GM20431 (cell line): Measurements from ENCODE around the gene FAM120A.

ENCODE experiments used
- in situ Hi-C: fragments of 300-500 bp; cut with MseI, MboI; formaldehyde crosslinking; loops from one replicate; pipeline ENCODE4 v1.15.0; 2020; ENCODE audit warnings: low sequenced_read_pairs; ENCODE audit not compliant: unreplicated experiment

The FAM120A gene

DNA sequence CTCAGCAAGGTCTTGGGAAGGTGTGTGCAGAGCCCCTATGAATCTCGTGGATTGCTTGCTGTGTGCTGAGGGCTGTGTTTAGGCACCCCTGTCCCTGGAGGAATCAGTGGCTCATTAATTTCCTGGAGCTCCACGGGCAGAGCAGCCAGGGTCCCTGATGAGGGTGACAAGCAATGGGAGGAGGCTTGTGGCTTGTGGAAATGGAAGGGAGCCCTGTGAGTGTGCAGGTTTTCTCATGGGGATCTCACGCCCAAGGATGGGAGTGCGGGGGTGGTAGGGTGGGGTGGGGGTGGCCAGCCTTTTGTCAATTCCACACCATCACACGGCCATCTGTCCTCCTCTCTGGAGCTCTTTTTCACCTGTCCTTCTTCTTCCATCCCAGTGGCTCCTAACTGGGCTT is 150.2 kb downstream of the FAM120A start:
- in situ Hi-C loops, result no loop called here

DNA sequence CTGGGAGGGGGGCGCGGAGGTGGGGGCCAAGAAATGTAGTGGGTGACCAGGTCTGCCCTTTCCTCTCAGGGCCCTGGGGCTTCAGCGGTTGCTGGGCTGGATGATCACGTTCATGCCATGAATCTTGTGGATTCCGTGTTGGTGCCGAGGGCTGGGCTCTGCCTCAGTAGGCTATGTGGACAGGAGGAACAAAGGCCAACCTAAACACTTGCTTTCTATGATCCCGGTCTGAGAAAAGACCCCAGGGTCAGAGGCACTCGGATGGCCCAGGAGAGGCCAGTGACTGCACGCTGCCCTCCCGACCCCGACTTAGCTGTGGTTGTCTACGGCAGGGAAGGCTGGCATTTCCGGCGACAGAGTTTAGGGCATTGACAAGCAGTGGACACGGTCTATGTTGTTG is 151.5 kb downstream of the FAM120A start:
- in situ Hi-C loops, result no loop called here

DNA sequence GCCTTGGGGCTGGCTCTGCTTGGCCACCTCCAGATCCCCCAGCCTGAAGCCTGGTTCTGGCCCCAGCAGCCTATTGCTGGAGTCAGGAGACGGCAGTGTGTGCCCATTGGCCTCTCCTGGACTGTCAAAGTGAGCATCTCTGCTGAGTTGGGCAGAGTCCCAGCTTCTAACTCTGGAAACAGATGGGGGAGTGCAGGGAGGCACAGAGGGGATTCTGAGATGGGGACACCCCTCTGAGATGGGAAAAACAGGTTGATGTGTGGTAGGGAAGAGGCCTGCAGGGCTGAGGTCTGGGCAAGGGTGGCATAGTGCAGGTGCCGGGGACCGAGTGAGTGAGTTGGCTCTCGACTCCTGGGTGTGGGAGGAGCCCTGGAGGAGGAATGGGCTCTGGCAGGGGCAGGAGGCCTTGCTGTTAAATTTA is 152.4 kb downstream of the FAM120A start:
- in situ Hi-C loops, result no loop called here

DNA sequence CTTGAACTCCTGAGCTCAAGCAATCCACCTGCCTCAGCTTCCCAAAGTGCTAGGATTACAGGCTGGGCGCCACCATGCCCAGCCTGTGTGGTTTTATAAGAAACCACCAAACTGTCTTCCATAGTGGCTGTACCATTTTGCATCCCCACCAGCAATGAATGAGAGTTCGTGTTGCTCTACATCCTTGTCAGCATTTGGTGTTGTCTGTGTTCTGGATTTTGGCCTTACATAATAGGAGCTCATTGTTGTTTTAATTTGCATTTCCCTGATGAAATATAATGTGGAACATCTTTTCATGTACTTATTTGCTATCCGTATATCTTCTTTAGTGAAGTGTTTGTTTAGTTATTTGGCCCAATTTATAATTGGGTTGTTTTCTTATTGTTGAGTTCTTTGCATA is 154.7 kb downstream of the FAM120A start:
- in situ Hi-C loops, result no loop called here

DNA sequence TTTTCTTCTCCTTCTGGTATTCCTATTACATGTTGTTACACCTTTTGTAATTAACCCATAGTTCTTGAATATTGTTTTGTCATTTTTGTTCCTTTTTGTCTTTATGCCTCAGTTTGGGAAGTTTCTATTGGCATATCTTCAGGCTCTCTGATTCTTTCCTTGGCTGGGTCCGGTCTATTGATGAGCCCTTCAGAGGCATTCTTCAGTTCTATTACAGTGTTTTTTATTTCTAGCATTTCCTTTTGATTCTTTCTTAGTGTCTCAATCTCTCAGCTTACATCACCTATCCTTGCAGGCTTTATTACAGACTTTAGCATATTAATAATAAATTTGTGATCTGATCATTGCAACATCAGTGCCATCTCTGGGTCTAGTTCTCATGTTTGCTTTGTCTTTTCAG is 158.7 kb downstream of the FAM120A start:
- in situ Hi-C loops, result no loop called here

DNA sequence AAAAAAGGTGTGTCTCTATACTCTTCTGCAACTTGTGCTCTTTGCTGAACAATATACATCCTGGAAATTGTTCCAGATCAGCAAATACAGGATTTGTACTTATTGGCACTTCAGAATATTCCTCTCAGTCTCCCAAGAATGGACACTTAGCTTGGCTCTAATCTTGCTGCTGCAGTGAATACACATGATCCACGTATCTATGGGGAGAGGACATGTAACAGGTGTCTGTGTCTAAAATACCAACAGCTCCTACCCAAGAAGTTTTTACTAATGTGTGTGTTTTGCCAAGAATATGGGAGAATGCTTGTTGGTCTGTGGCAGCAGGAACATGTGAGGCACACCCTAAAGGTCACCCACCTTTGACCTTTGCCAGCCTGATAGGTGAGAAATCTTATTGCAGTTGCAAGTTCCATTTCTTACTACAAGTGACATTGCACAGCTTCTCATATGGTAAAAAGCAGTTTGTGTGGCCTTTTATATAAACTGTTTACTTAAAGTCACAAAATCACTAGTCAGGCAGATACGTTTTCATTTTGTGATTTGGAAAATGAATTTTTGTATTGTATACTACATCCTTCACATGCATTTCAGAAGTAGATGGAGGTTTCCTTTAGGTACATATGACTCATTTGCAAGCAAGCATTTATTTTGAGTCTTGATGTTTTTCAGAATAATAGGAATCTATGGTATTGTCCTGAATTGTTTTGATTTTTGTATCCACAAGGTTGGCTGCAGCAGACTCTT is 160.7 kb downstream of the FAM120A start:
- in situ Hi-C loops, result no loop called here

DNA sequence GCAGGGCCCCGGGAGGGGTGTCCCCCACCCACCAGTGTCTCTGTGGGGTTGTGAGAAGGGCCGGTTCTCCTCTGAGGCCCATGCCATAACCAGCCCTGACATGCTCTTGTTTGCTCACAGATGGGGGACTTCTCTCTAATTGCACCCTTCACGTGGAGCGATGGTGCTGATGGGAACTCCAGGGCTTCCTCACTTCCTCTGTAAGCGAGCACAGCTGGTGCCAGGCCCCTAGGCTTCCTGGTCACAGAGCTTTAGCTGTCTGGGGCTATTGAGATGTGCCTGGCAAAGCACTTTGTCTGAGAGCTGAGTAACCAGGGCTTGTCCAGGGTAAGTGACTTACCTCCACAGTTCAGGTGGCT is 161.3 kb downstream of the FAM120A start:
- in situ Hi-C loops, result no loop called here

DNA sequence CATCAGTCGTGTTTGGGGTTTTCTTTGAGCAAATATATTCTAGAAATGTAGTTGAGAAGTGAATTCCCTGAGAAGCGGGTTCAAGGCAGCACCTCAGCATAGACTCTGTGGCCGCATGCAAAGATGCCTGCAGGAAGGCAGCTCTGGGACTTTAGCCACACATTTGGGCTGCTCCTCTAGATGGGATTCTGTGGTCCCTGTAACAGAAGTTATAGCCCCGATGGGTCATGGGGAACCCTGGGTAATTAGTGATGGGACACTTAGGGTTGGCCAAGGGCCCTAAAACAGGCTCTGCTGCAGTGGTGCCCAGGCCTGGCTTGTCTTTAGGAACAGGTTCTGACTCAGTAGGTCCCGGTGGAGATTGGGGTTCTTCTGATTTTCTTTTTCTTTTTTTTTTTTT is 161.7 kb downstream of the FAM120A start:
- in situ Hi-C loops, result no loop called here

DNA sequence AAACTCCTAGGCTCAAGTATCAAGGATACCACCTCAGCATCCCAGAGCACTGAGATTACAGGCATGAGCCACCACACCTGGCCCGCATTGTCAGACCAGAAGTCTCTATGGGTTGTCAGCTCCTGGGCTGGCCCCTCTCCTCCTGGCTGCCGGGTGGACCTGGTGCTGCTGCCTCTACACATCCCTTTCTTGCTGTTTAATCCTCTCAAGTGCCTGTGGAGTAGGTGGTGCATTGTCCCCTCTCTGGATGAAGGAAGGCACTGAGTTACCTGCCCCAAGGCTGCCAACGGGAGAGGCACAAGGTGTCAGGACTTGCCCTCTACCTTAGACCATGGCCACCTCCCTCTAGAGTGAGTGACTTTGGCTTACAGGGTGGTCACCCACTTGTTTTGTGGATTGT is 162.3 kb downstream of the FAM120A start:
- in situ Hi-C loops, result no loop called here

DNA sequence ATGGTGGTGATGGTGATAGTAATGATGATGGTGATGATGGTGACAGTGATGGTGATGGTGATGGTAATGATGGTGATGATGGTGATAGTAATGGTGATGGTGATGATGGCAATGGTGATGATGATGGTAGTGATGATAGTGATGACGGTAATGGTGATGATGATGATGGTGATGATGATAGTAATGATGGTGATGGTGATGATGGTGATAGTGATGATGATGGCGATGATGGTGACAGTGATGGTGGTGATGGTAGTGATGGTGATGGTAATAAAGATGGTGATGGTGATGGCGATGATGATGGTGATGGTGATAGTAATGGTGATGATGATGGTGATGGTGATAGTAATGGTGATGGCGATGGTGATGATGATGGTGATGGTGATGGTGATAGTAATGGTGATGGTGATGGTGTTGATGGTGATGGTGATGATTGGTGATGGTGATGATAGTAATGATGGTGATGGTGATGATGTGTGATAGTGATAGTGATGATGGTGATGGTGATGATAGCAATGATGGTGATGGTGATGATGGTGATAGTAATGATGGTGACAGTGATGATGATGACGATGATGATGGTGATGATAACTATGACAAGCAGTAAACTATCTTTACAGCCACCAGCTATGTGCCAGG is 163.5 kb downstream of the FAM120A start:
- in situ Hi-C loops, result no loop called here
